WTC11 (cell line): ENCODE measurements around the gene TMEM14C. TPM values are rescaled to one million over a fixed set of nuclear protein-coding genes. Genes with fewer than 3 reads are reported as not detected.
"Not testable (repeated sequence)": the region's sequence is repeated elsewhere in the genome, so short reads cannot be mapped to it uniquely, and the experiment has no call there.

ENCODE experiments used
- ATAC-seq: fragments of 200-7000 bp; cut with Tn5 transposase; 2 replicates; pipeline ENCODE4 v1.10.0; 2021; ENCODE audit warnings: mild to moderate bottlenecking, moderate library complexity
- CTCF ChIA-PET: fragments of 300-600 bp; sonication (Branson Sonifier 250); formaldehyde crosslinking; loops from one replicate; lab custom pipeline; 2021; ENCODE audit warnings: antibody characterized with exemption; lab: Charles Lee
- POLR2A ChIA-PET: fragments of 350-600 bp; sonication (Branson Sonifier 250); formaldehyde crosslinking; loops from one replicate; lab custom pipeline; 2021; ENCODE audit warnings: antibody characterized with exemption; lab: Charles Lee
- DNase-seq: peaks from one replicate; pipeline ENCODE4 v3.0.0; 2021; ENCODE audit warnings: low spot score
- H3K27ac Mint-ChIP-seq: 2 replicates; pipeline ENCODE4 v1.8.0; 2021; ENCODE audit warnings: mixed read lengths
- H3K27me3 Mint-ChIP-seq: 2 replicates; pipeline ENCODE4 v1.8.0; 2021; ENCODE audit warnings: low read depth, mild to moderate bottlenecking, moderate library complexity, mixed read lengths
- H3K36me3 Mint-ChIP-seq: 2 replicates; pipeline ENCODE4 v1.8.0; 2021; ENCODE audit warnings: mixed read lengths
- H3K4me1 Mint-ChIP-seq: 2 replicates; pipeline ENCODE4 v1.8.0; 2022; ENCODE audit warnings: mixed read lengths
- H3K4me3 Mint-ChIP-seq: 2 replicates; pipeline ENCODE4 v1.8.0; 2021; ENCODE audit warnings: mild to moderate bottlenecking, moderate library complexity, mixed read lengths
- H3K9me3 Mint-ChIP-seq: 2 replicates; pipeline ENCODE4 v1.8.0; 2021; ENCODE audit warnings: mixed read lengths
- CDX4 ChIP-seq: fragments of 250-450 bp; sonication (Bioruptor Pico); IDR thresholded peaks from 2 replicates; pipeline ENCODE4 v1.9.0; 2021; ENCODE audit warnings: moderate library complexity, mild to moderate bottlenecking, inconsistent platforms, borderline replicate concordance
- CREM ChIP-seq: sonication (generic); formaldehyde crosslinking; IDR thresholded peaks from 2 replicates; pipeline ENCODE4 v1.8.1; 2022; ENCODE audit warnings: mild to moderate bottlenecking, missing genetic modification reagents, moderate library complexity
- ESRRA ChIP-seq: sonication (generic); formaldehyde crosslinking; IDR thresholded peaks from 2 replicates; pipeline ENCODE4 v1.8.1; 2022; ENCODE audit warnings: mild to moderate bottlenecking, missing genetic modification reagents, borderline replicate concordance
- FOXK1 ChIP-seq: sonication (generic); formaldehyde crosslinking; IDR thresholded peaks from 2 replicates; pipeline ENCODE4 v1.8.0; 2022; ENCODE audit warnings: mild to moderate bottlenecking, moderate library complexity, missing genetic modification reagents
- FOXP4 ChIP-seq: sonication (generic); formaldehyde crosslinking; IDR thresholded peaks from 2 replicates; pipeline ENCODE4 v1.8.0; 2022; ENCODE audit warnings: mild to moderate bottlenecking, missing genetic modification reagents
- GTF2I ChIP-seq: fragments of 250-450 bp; sonication (Bioruptor Pico); conservative IDR thresholded peaks from 2 replicates; pipeline ENCODE4 v1.4.0; 2021; ENCODE audit warnings: mild to moderate bottlenecking
- HMGXB4 ChIP-seq: sonication (generic); formaldehyde crosslinking; IDR thresholded peaks from 2 replicates; pipeline ENCODE4 v1.8.1; 2023; ENCODE audit warnings: mild to moderate bottlenecking, moderate library complexity, missing genetic modification reagents
- IRF2 ChIP-seq: sonication (generic); formaldehyde crosslinking; IDR thresholded peaks from 2 replicates; pipeline ENCODE4 v1.8.0; 2022; ENCODE audit warnings: low read depth, missing genetic modification reagents, borderline replicate concordance
- MLX ChIP-seq: sonication (generic); formaldehyde crosslinking; IDR thresholded peaks from 2 replicates; pipeline ENCODE4 v1.8.1; 2023; ENCODE audit warnings: mild to moderate bottlenecking, missing genetic modification reagents, moderate library complexity
- NFYB ChIP-seq: sonication (generic); formaldehyde crosslinking; conservative IDR thresholded peaks from 2 replicates; pipeline ENCODE4 v1.8.0; 2022; ENCODE audit warnings: low read depth, missing genetic modification reagents
- SOX15 ChIP-seq: fragments of 250-450 bp; sonication (Bioruptor Pico); IDR thresholded peaks from 2 replicates; pipeline ENCODE4 v1.9.0; 2021; ENCODE audit warnings: mild to moderate bottlenecking
- TEAD4 ChIP-seq: sonication (generic); formaldehyde crosslinking; IDR thresholded peaks from 2 replicates; pipeline ENCODE4 v1.8.0; 2022; ENCODE audit warnings: mild to moderate bottlenecking, missing genetic modification reagents
- TP53 ChIP-seq: sonication (generic); formaldehyde crosslinking; IDR thresholded peaks from 2 replicates; pipeline ENCODE4 v1.8.1; 2023; ENCODE audit warnings: mild to moderate bottlenecking, missing genetic modification reagents
- ZBTB43 ChIP-seq: sonication (generic); formaldehyde crosslinking; IDR thresholded peaks from 2 replicates; pipeline ENCODE4 v1.8.1; 2023; ENCODE audit warnings: mild to moderate bottlenecking, missing genetic modification reagents
- ZNF138 ChIP-seq: sonication (generic); formaldehyde crosslinking; conservative IDR thresholded peaks from 2 replicates; pipeline ENCODE4 v1.8.1; 2022; ENCODE audit warnings: mild to moderate bottlenecking, moderate library complexity, missing genetic modification reagents
- ZNF532 ChIP-seq: fragments of 250-450 bp; sonication (Bioruptor Pico); IDR thresholded peaks from 2 replicates; pipeline ENCODE4 v1.9.0; 2021; ENCODE audit warnings: mild to moderate bottlenecking, borderline replicate concordance
- total RNA-seq: library from RNA; stranded (reverse); gene quantifications from 3 replicates; pipeline ENCODE4 v1.2.3, GENCODE V29; 2021

The TMEM14C gene
- total RNA-seq, 1 experiment from 2014 or later = 103 TPM

- peaks cover 16% of the 10 kb centered on the region for H3K36me3 Mint-ChIP-seq
- H3K27me3 Mint-ChIP-seq, DNase-seq, H3K4me3 Mint-ChIP-seq, H3K9me3 Mint-ChIP-seq, ATAC-seq, POLR2A ChIA-PET, H3K27ac Mint-ChIP-seq: not testable (repeated sequence)
- peaks cover 26% of the 10 kb centered on the region for H3K4me1 Mint-ChIP-seq
- peak; percentile 72 for TF ChIP-seq NFYB (CRISPR knock-in tag)
- CTCF ChIA-PET = interaction anchor here (1.1 kb wide), 1 partner anchor 18 kb away, joined by 4 read pairs; no protein-coding TSS in a partner anchor
Observed at GRCh38 chr6:10741643-10742042, 18.8 kb downstream of the TMEM14C start.

- ChIA-PET POLR2A (no interaction called here), CTCF (no interaction called here)
- TF ChIP-seq ESRRA (CRISPR knock-in tag) = no peak
- no peak for TF ChIP-seq MLX (CRISPR knock-in tag)
- TF ChIP-seq ZNF532 (CRISPR knock-in tag) = no peak
- no peak for TF ChIP-seq TP53 (CRISPR knock-in tag)
- TF ChIP-seq CREM = no peak
- TF ChIP-seq TEAD4 (CRISPR knock-in tag) = no peak
Observed at GRCh38 chr6:10742251-10742650, 19.4 kb downstream of the TMEM14C start.

GRCh38 chr6:10743515-10743914 is 20.6 kb downstream of the TMEM14C start:
- H3K27me3 Mint-ChIP-seq = no peaks in the 10 kb centered on the region
- no peak for DNase-seq
- H3K4me1 Mint-ChIP-seq = peaks cover 34% of the 10 kb centered on the region
- H3K9me3 Mint-ChIP-seq = peaks cover 8% of the 10 kb centered on the region
- POLR2A ChIA-PET = interaction anchor here (0.6 kb wide), 1 partner anchor 10 kb away, joined by 3 read pairs; no protein-coding TSS in a partner anchor
- no peak overlapping the region for H3K4me3 Mint-ChIP-seq
- H3K36me3 Mint-ChIP-seq = peaks cover 16% of the 10 kb centered on the region
- TF ChIP-seq IRF2 (CRISPR knock-in tag) (no peak), FOXK1 (CRISPR knock-in tag) (no peak), GTF2I (no peak), ZBTB43 (CRISPR knock-in tag) (no peak), FOXP4 (CRISPR knock-in tag) (no peak), CDX4 (CRISPR knock-in tag) (no peak), ZNF138 (no peak), HMGXB4 (CRISPR knock-in tag) (no peak), SOX15 (CRISPR knock-in tag) (no peak)
- no peak for ATAC-seq
- no peak overlapping the region; the same call in 1 of the 2 replicates for H3K27ac Mint-ChIP-seq
- CTCF ChIA-PET = no interaction called here

More at GRCh38 chr6:10742251-10742650, 19.4 kb downstream of the TMEM14C start:
- DNase-seq (no peak), ATAC-seq (no peak)
- no peaks in the 10 kb centered on the region for H3K27me3 Mint-ChIP-seq
- H3K4me1 Mint-ChIP-seq = peaks cover 32% of the 10 kb centered on the region
- H3K9me3 Mint-ChIP-seq = peaks cover 8% of the 10 kb centered on the region
- H3K27ac Mint-ChIP-seq = peak overlapping the region; percentile 67; the same call in 1 of the 2 replicates
- no peak overlapping the region for H3K4me3 Mint-ChIP-seq
- peaks cover 16% of the 10 kb centered on the region for H3K36me3 Mint-ChIP-seq
